ENCODE data around the gene CFAP77.

- no peak for TF ChIP-seq YY1 (IDR thresholded peaks at IDR 0.05; ENCODE audit: insufficient read depth, insufficient read length)
- TF ChIP-seq ZNF274 (IDR thresholded peaks at IDR 0.05; ENCODE audit: low read depth, low read length): no peak
- TF ChIP-seq SUZ12 (IDR thresholded peaks at IDR 0.05; ENCODE audit: extremely low read depth, insufficient read depth, insufficient read length): no peak
Observed at GRCh38 chr9:132381966-132382541, 28.0 kb upstream of the CFAP77 start.

Data from NT2/D1 (cell line).